ENCODE data around the gene SEC24D. TPM values are rescaled to one million over a fixed set of nuclear protein-coding genes. Genes with fewer than 3 reads are reported as not detected.

SEC24D gene
- total RNA-seq, 1 experiment from 2014 or later, result 28.4 TPM

DNA sequence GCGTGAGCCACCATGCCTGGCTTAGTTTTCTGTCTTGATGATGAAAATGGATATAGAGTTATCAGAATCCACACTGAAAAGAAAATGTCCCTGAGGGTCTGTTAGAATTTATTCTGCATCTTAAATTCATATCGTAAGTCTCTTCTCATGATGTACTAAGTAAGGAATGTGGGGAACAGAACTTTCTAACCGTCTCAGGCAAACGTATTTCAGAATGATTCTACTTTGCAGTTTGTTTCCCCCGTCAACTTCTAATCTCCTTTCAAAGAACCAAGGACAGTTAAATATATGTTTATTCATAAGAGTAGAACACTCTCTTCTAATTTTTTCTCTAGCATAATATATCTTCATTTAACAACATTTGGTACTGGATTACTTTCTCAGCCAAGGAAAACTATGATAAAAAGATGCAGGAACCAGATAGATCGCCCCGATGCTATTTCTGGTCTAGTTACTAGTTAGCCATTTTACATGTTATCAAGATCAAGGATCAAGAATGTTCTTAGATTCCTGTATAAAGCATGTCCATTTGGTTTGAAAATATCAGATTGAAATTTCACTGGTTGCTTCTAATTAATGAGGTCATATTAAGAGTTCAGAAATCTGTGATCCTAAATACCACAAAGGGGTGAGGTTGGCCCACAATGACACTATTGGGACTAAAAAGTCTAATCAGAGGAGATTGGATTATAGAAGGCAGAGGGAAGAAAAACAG lies 101.3 kb downstream of the SEC24D start:
- DNase-seq, result no peak
- H3K9me3 Mint-ChIP-seq (ENCODE audit: low read depth, unreplicated experiment), result no peaks in the 10 kb centered on the region
- no peak overlapping the region for H3K27ac Mint-ChIP-seq (ENCODE audit: unreplicated experiment)
- intact Hi-C loops (cut with micrococcal nuclease; ENCODE audit: unreplicated experiment), result no loop called here
- TF ChIP-seq, protein P1, sequence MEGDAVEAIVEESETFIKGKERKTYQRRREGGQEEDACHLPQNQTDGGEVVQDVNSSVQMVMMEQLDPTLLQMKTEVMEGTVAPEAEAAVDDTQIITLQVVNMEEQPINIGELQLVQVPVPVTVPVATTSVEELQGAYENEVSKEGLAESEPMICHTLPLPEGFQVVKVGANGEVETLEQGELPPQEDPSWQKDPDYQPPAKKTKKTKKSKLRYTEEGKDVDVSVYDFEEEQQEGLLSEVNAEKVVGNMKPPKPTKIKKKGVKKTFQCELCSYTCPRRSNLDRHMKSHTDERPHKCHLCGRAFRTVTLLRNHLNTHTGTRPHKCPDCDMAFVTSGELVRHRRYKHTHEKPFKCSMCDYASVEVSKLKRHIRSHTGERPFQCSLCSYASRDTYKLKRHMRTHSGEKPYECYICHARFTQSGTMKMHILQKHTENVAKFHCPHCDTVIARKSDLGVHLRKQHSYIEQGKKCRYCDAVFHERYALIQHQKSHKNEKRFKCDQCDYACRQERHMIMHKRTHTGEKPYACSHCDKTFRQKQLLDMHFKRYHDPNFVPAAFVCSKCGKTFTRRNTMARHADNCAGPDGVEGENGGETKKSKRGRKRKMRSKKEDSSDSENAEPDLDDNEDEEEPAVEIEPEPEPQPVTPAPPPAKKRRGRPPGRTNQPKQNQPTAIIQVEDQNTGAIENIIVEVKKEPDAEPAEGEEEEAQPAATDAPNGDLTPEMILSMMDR (IDR thresholded peaks at IDR 0.05; ENCODE audit: unreplicated experiment), result no peak
- peaks cover 9% of the 10 kb centered on the region for H3K36me3 Mint-ChIP-seq (ENCODE audit: insufficient read depth, unreplicated experiment)
- H3K4me3 Mint-ChIP-seq (ENCODE audit: low read depth, unreplicated experiment), result no peak overlapping the region
- no peaks in the 10 kb centered on the region for H3K27me3 Mint-ChIP-seq (ENCODE audit: unreplicated experiment)
- CTCF ChIA-PET, result no interaction called here
- BruUV-seq (replicated peaks), result no TSS peak
- H3K4me1 Mint-ChIP-seq (ENCODE audit: low read depth, unreplicated experiment), result no peaks in the 10 kb centered on the region

DNA sequence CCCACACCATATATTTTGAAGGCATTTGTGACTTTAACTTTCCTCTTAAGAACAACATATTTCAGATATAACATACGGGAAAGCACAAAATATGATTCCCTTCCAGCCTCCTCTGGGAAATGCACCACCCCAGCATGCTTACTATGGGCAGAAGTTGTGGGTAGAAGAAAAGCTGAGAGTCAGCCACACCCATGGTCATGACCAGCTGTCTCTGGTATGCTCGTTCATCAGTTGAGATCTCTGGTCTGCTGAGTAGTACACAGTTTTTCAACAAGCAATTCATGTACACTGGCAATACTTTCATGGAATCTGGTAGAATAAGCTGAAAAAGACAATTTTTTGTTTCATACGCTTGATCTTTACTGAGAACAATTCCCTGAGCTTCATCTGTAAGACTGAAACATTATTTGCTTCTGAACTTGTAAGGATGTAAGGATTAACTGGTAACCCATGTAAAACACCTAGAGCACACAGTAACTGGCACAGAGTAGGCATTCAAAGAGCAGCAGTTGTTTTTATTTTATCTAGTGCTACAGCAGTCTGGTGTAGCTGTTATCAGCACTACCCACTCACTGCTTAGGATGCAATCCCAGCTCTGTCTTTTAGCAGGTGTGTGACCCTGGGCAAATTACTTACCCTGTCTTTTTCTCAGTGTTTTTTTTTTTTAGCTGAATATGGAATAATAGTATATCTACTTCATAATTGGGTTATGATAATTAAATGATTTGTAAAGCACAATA lies 103.2 kb downstream of the SEC24D start:
- no peaks in the 10 kb centered on the region for H3K9me3 Mint-ChIP-seq (ENCODE audit: low read depth, unreplicated experiment)
- DNase-seq, result no peak
- TF ChIP-seq, protein P1 (IDR thresholded peaks at IDR 0.05; ENCODE audit: unreplicated experiment), result no peak
- intact Hi-C loops (cut with micrococcal nuclease; ENCODE audit: unreplicated experiment), result no loop called here
- CTCF ChIA-PET, result no interaction called here
- no peaks in the 10 kb centered on the region for H3K4me1 Mint-ChIP-seq (ENCODE audit: low read depth, unreplicated experiment)
- H3K27ac Mint-ChIP-seq (ENCODE audit: unreplicated experiment), result no peak overlapping the region
- peaks cover 9% of the 10 kb centered on the region for H3K36me3 Mint-ChIP-seq (ENCODE audit: insufficient read depth, unreplicated experiment)
- BruUV-seq (replicated peaks), result no TSS peak
- H3K4me3 Mint-ChIP-seq (ENCODE audit: low read depth, unreplicated experiment), result no peak overlapping the region
- H3K27me3 Mint-ChIP-seq (ENCODE audit: unreplicated experiment), result no peaks in the 10 kb centered on the region

DNA sequence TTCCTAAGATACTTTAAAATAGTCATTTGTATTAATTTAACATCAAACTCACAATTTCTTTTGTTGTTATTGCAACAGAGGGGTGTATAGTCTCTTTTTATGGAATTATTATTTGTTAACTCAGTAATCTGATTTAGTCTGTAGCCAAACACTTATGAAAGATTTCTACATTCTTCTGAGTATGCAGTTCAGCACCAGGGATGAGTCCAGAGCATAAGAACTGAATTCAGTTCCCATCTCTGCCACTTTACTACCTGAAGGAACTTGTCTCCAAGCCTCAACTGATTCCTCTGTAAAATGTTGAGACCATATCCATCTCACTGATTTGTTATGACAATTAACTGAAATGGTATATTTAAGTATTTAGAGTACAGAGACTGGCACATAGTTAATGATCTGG lies 105.2 kb downstream of the SEC24D start:
- no peak overlapping the region for H3K4me3 Mint-ChIP-seq (ENCODE audit: low read depth, unreplicated experiment)
- intact Hi-C loops (cut with micrococcal nuclease; ENCODE audit: unreplicated experiment), result no loop called here

DNA sequence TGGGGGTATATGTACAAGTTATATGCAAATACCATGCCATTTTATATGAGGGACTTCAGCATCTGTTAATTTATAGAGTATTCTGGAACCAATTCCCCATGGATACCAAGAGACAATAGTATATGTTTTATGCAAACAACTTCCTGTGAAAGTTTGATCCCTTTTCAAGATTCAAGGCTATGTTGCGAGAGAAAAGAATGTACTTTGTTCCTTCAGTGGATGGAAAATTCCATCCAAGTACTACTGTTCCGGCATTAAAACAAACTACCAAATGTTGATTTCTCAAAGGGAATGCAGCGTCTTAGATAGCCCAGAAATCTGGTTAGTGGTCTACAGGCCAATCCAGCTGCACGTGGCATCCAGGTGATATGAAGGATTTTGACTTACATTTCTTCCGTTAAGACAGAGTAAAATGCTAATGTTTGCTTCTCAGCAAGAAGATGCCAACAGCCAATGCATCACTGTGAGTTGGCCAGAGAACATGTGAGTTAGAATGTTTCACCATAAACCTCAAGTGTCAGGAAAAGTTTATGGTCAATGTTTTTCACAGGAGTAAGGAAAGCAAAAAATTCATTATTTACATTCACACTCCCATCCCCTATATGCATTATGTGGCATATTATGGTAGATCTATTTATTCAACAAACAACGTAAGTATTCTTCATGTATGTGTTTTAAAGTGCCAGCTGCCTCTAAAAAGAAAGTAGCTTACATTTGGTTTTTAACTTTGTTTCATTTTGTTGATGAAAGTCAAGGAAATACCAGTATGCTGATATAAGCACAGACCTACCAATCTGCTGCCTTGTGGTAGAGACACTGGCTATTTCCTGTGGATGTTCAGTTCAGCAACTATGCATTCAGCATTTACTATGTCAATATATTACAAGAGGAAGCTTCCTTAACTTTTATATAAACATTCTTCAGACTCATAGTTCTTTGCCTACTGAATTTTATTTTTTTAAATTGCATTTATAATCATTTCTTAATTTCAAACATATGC lies 106.3 kb downstream of the SEC24D start:
- Mint-ChIP-seq H3K9me3 (ENCODE audit: low read depth, unreplicated experiment) (no peaks in the 10 kb centered on the region), H3K4me3 (ENCODE audit: low read depth, unreplicated experiment) (no peak overlapping the region), H3K4me1 (ENCODE audit: low read depth, unreplicated experiment) (no peaks in the 10 kb centered on the region), H3K36me3 (ENCODE audit: insufficient read depth, unreplicated experiment) (no peaks in the 10 kb centered on the region), H3K27me3 (ENCODE audit: unreplicated experiment) (no peaks in the 10 kb centered on the region), H3K27ac (ENCODE audit: unreplicated experiment) (no peak overlapping the region)
- BruUV-seq (replicated peaks), result no TSS peak
- intact Hi-C loops (cut with micrococcal nuclease; ENCODE audit: unreplicated experiment), result no loop called here
- no peak for DNase-seq
- TF ChIP-seq, protein P1 (IDR thresholded peaks at IDR 0.05; ENCODE audit: unreplicated experiment), result no peak
- CTCF ChIA-PET, result no interaction called here

More for the DNA sequence above, 105.2 kb downstream of the SEC24D start:
- H3K27me3 Mint-ChIP-seq (ENCODE audit: unreplicated experiment), result no peaks in the 10 kb centered on the region
- H3K9me3 Mint-ChIP-seq (ENCODE audit: low read depth, unreplicated experiment), result no peaks in the 10 kb centered on the region
- TF ChIP-seq, protein P1 (IDR thresholded peaks at IDR 0.05; ENCODE audit: unreplicated experiment), result no peak
- H3K27ac Mint-ChIP-seq (ENCODE audit: unreplicated experiment), result no peak overlapping the region
- CTCF ChIA-PET, result no interaction called here
- H3K36me3 Mint-ChIP-seq (ENCODE audit: insufficient read depth, unreplicated experiment), result peaks cover 6% of the 10 kb centered on the region
- DNase-seq, result no peak
- no TSS peak for BruUV-seq (replicated peaks)
- no peaks in the 10 kb centered on the region for H3K4me1 Mint-ChIP-seq (ENCODE audit: low read depth, unreplicated experiment)

Measured in Calu3 (cell line).